GM19468 (cell line): ENCODE results near the gene HLTF.

ENCODE experiments used
- ATAC-seq: cut with Tn5 transposase; IDR thresholded peaks from one replicate; pipeline ENCODE4 v1.9.1; 2021; ENCODE audit warnings: mild to moderate bottlenecking, moderate library complexity, moderate number of reproducible peaks; ENCODE audit not compliant: unreplicated experiment; ENCODE audit errors: extremely low read depth

HLTF gene

GRCh38 chr3:149020839-149021252, 65.5 kb downstream of the HLTF start:
- ATAC-seq: no peak

- ATAC-seq: no peak
Observed at GRCh38 chr3:149020196-149020838, 66.0 kb downstream of the HLTF start.

- ATAC-seq: no peak
Observed at GRCh38 chr3:149019580-149019979, 66.8 kb downstream of the HLTF start.

- no peak for ATAC-seq
Observed at GRCh38 chr3:149018247-149018646, 68.1 kb downstream of the HLTF start.

- ATAC-seq: no peak
Observed at GRCh38 chr3:149016669-149017541, 69.4 kb downstream of the HLTF start.

GRCh38 chr3:149016242-149016641, 70.1 kb downstream of the HLTF start:
- ATAC-seq: no peak

- no peak for ATAC-seq
Observed at GRCh38 chr3:149015393-149015792, 70.9 kb downstream of the HLTF start.

- no peak for ATAC-seq
Observed at GRCh38 chr3:149013726-149014125, 72.6 kb downstream of the HLTF start.

GRCh38 chr3:149011676-149012075, 74.7 kb downstream of the HLTF start:
- ATAC-seq: no peak

GRCh38 chr3:149010966-149011365, 75.4 kb downstream of the HLTF start:
- no peak for ATAC-seq

GRCh38 chr3:149010504-149010951, 75.8 kb downstream of the HLTF start:
- no peak for ATAC-seq

- no peak for ATAC-seq
Observed at GRCh38 chr3:149009732-149010131, 76.6 kb downstream of the HLTF start.

- no peak for ATAC-seq
Observed at GRCh38 chr3:149007567-149008257, 78.6 kb downstream of the HLTF start.

- ATAC-seq: no peak
Observed at GRCh38 chr3:149005416-149005815, 80.9 kb downstream of the HLTF start.

GRCh38 chr3:149004622-149005021, 81.7 kb downstream of the HLTF start:
- no peak for ATAC-seq

- ATAC-seq: peak; percentile 42
Observed at GRCh38 chr3:149003653-149004305, 82.6 kb downstream of the HLTF start.

GRCh38 chr3:149001727-149002126, 84.6 kb downstream of the HLTF start:
- ATAC-seq: no peak

- no peak for ATAC-seq
Observed at GRCh38 chr3:149000206-149000745, 86.1 kb downstream of the HLTF start.

- ATAC-seq: no peak
Observed at GRCh38 chr3:148999806-149000205, 86.5 kb downstream of the HLTF start.
